ENCODE data around the gene CNNM2. TPM values are rescaled to one million over a fixed set of nuclear protein-coding genes. Genes with fewer than 3 reads are reported as not detected.

CNNM2 gene
- polyA plus RNA-seq, 3 donors, result 9.8 to 11.4 (median 11.1) TPM

DNA sequence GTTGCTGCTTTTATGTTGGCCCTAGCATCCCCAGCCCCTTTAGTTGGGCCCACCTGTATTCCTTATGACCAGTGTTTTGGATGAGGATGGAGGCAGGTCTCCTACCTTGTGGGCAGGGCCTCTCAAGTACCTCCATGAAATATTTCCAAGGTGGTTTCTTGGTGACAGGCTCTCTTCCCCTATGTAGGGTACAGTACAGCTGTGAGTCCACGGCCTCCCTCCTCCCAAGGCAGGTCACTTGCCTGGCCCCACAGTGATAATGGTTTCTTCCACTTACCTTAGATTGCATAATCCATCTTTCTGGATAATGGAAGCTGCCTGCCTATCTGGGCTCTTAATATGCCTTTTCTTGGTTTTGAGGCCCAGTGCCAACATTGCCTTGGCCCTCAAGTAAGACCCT, 164.6 kb downstream of the CNNM2 start:
- no peak for DNase-seq (ENCODE audit: extremely low read depth in 1 of 11, low read depth in 9 of 11, low spot score in 4 of 11)

DNA sequence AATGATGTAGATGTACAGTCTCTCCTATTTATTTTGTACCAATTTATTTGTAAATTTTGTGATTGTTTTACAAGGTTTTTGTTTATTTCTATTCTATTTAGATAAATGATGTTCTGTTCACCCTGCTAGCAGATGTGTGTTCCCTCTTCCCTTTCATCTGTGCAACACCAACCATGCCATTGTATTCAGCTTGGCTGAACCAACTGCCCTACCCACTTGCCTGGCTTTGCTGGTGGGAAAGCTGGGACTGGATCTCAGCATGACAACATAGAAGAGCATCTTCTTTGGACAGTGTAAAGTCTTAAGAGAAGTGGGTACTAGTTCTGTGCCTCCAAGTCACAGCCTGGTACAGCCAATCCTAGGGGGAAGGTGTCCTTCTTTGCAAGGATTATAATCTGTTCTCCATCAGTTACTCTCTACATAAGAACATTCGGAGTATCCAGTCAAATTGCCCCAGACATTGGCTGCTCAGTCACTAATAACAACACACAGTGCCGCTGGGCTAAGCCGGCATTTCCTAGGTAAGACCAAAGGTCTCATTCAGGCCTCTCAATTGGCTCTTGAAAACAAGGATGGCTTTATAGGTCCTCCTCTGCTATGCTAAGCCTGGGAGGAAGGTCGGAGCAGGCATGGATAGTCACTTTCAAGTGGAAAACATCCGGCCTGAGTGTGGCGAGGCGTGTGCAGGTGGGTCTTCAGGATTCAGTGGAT, 165.3 kb downstream of the CNNM2 start:
- DNase-seq (ENCODE audit: extremely low read depth in 1 of 11, low read depth in 9 of 11, low spot score in 4 of 11), result no peak

DNA sequence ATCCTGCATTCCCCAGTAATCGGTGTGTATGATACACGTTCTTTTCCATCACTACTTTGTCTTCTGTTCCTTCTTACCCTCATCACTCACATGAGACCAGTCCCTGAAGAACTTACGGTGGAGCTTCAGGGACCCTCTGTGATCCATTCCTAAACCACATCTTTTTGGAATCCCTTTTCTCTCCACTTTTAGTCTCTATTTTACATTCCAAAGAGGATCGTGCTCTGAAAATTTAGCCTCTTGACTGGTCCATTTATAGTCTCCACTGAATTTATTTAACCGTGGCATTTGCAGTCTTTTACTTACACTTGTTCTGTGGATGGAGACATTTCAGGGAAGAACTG, 165.9 kb downstream of the CNNM2 start:
- no peak for DNase-seq (ENCODE audit: extremely low read depth in 1 of 11, low read depth in 9 of 11, low spot score in 4 of 11)

DNA sequence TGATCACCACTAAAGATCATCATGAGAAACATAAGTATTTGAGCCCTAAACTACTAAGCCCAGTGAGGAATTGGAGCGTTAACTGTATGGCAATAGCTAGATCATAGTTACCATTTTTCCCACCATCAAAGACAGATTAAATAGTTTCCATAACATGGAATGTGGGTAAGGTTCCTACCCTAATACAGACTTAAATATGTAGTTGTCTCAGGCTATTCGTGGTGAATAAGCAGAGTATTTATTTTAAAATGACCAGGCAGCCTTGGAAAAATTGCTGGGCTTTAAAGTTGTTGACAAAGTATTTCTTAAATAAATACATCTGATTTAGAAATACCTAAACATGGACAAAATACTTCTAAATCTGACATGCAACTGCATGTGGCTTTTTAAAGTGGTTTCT, 168.2 kb downstream of the CNNM2 start:
- no peak for DNase-seq (ENCODE audit: extremely low read depth in 1 of 11, low read depth in 9 of 11, low spot score in 4 of 11)

DNA sequence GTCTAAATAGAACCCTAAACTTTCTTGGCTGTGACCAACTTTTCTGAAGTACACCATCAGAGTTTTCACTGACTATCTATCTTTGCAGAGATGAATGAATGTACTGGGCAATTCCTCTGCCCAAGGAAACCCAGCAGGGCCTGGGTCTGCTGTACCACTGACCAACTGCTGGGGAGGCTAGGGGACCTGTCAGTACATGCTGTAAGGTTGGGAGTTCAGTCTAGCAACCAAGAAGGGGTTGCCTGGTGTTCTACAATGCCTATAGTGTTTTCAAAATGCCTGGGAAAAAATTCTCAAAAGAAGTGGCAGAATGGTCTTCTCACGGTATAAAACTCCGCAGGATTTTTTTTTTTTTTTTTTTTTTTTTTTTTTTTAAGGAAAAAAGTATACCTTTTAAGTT, 168.7 kb downstream of the CNNM2 start:
- DNase-seq (ENCODE audit: extremely low read depth in 1 of 11, low read depth in 9 of 11, low spot score in 4 of 11), result no peak

DNA sequence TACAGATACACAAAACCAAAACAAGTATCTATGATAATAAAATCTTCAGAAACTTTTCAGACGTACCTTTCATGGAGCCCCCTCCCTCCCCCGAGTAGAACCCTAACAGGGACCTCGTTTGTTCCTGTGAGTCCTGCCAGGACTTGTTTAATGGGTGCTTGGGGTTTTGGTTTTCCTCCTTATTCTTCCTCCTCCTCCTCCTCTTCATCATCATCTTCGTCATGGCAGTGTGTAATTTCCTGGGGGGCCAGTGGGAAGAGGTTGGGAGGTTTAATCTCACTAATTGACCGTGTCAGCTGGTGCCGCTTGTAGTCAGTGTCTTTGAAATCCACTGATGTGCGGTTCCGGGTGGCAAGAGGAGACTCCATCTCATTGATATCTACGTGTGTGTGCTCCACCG, 171.4 kb downstream of the CNNM2 start:
- no peak for DNase-seq (ENCODE audit: extremely low read depth in 1 of 11, low read depth in 9 of 11, low spot score in 4 of 11)

DNA sequence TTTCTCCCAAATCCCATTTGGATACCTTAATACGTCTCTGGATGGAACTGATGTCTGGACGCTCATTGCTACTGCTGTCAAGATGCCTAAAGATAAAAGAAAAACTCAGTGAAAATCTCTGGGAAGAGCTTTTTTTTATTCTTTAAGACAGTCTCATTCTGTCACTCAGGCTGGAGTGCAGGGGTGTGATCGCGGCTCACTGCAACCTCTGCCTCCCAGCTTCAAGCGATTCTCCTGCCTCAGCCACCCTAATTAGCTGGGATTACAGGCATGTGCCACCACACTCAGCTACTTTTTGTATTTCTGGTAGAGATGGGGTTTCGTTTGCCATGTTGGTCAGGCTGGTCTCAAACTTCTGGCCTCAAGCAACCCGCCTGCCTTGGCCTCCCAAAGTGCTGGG, 172.8 kb downstream of the CNNM2 start:
- DNase-seq (ENCODE audit: extremely low read depth in 1 of 11, low read depth in 9 of 11, low spot score in 4 of 11), result no peak

DNA sequence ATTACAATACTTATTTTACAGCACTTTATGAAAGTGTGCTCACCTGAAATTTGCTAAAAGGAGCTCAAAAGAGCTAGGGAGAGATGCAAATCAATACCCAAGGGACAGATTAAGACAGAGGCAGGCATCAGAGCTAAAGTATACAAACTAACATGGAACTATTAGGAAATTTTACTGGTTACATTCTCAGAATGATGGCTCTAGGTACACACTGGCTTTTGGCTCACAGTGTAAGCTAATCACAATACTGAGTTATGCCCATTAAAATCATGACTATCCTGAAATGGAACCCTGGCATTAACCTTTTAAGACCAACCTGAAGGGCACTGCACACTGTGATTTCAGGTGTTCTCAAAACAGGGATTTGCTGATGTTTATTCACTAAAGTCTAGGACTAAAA, 176.9 kb downstream of the CNNM2 start:
- no peak for DNase-seq (ENCODE audit: extremely low read depth in 1 of 11, low read depth in 9 of 11, low spot score in 4 of 11)

DNA sequence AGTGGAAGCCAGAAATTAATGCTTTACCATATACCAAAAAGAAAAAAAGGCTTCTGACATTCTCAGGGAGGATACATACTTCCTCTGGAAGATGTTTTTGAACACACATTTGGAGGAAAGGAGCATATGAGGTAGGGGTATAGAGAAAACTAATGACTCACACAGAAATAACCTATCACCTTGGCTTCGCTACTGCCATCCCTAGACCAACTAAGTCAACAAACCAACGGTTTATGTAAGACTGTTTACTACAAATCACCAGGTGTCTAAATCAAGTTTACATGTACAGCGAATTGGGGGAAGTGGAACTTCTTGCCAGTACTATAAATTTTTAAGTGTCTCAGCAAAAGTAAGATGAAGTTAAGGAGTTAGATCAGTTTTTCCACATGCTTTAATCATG, 178.0 kb downstream of the CNNM2 start:
- DNase-seq (ENCODE audit: extremely low read depth in 1 of 11, low read depth in 9 of 11, low spot score in 4 of 11), result no peak

DNA sequence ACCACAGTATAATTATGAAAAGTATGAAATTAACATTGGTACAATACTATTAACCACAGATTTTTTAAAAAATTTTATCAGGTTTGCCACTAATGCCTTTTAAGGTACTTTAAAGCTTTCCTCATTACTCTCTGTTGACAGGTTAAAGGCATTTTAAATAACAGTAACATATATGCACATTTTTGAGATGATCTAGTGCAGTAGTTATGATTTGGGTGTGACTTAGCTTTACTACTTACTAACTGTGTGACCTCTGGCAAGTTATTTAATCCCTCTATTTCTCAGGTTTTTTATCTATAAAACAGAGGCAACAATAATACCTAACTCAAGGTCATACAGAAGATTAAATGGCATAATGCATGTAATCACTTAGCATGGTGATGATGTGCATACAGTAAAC, 180.1 kb downstream of the CNNM2 start:
- DNase-seq (ENCODE audit: extremely low read depth in 1 of 11, low read depth in 9 of 11, low spot score in 4 of 11), result no peak

DNA sequence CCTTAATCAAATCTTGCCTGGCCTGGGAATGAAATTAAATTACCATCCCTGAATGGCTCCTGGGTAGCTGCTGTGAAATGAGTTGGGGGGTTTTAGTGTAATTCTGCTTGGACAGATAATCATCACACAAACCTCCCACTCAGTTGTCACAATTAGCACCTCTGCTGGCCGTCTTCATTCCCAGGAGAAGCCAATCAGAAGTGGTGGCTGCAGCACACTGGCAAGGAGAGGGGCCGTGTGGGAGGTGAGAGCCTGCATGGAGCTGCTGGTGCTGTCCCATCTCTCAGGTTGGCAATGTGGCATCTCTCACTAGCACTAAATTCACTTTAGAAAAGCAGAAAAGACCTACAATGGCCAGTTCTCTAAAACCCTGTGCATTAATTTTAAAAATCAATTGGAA, 182.5 kb downstream of the CNNM2 start:
- no peak for DNase-seq (ENCODE audit: extremely low read depth in 1 of 11, low read depth in 9 of 11, low spot score in 4 of 11)

DNA sequence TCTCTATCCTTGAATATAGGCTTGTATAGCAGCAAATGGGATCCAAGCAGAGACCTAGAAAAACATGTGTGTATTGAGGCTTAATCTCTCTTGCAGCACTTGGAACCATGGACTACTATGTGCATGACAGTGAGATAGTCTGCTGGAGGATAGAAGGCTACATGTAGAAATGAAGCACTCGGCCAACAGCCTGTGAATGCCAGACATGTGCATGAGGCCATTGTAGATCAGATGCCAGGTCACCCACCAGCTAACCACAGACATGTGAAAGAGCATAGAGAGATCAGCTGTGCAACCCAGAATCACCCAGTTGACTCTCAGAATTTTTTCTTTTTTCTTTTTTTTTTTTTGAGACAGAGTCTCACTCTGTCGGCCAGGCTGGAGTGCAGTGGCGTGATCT, 184.1 kb downstream of the CNNM2 start:
- DNase-seq (ENCODE audit: extremely low read depth in 1 of 11, low read depth in 9 of 11, low spot score in 4 of 11), result no peak

DNA sequence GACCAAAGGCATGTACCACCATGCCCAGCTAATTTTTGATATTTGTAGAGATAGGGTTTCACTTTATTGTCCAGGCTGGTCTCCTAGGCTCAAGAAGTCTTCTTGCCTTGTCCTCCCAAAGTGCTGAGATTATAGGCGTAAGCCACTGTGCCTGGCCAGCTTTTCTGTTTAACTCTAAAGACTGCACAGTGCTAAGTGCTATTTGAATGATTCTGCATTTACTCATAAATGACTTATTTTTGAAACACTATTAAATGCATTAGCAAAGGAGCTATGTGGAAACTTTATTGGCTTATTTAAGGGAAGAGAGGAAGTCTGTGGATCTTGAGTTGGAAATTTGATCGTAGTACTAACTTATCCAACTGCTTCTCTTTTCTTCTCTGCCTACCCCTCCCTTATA, 185.9 kb downstream of the CNNM2 start:
- DNase-seq (ENCODE audit: extremely low read depth in 1 of 11, low read depth in 9 of 11, low spot score in 4 of 11), result no peak

DNA sequence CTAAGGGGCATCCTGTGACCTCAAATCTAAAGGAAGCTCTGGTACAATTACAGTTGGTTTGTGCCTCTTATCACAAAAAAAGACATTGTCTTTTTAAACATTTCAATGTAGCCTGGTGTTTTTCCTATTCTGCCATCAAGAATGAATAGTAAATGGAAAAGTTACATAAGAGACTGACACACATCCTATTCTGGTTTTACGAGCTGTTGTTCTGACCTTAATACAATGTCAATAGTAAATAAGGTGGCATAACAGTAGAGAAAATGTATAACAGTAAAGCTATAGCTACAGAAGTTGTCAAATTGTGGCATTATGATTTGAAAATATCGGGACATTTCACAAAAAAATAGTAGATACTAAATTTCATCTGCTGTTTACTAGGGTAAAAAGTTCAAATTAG, 186.6 kb downstream of the CNNM2 start:
- no peak for DNase-seq (ENCODE audit: extremely low read depth in 1 of 11, low read depth in 9 of 11, low spot score in 4 of 11)

DNA sequence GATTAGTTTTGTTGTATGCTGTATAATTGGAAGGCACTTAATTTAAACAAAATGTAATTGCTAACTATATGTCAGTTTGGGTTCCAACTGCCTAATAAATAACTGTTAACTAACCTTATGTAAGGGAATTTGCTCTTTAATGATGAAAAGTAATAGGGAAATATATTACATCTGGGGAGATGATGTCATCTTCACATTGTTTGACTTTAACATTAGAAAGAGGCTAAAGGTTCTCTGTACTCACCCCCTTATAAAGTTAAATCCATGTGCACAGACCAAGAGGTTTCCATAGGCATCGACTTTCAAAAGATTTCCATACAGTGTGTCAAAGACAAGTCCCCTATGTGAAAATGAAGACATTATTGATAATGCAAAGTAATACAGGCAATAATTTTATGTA, 187.4 kb downstream of the CNNM2 start:
- no peak for DNase-seq (ENCODE audit: extremely low read depth in 1 of 11, low read depth in 9 of 11, low spot score in 4 of 11)

DNA sequence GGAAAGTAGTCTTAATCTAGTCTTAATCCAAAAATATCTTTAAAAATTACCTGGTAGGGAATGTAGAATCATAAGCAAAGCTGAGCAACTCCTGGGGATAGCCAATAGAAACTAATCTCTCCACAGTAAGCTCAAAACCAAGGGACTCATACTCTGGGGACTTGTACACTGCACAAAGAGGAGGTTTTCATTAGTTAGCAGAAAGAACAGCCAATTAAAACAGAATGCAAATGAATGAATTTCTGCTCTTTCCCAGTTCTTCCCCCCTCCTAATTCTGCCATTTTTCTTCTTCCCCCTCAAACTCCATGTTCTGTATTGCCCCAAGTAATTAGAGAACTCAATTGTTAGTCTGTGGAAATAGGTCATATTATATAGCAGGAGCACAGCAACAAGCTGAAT, 188.4 kb downstream of the CNNM2 start:
- no peak for DNase-seq (ENCODE audit: extremely low read depth in 1 of 11, low read depth in 9 of 11, low spot score in 4 of 11)

DNA sequence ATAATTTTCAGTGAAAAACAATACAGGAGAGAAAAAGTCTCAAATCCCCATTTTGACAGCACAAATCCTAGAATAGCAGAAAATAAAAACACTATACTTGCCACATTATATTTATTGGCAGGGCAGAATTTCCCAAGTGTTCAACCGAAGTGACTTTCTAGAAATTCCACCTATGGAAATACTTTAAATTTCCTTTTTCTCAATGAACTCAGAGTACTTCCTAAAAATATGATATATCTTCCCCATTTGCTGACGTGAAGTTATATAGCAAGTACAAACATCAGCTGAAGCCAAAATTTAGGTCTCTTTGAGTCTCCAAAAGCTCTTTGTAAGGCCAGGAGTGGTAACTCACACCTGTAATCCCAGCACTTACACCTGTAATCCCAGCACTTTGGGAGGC, 191.7 kb downstream of the CNNM2 start:
- DNase-seq (ENCODE audit: extremely low read depth in 1 of 11, low read depth in 9 of 11, low spot score in 4 of 11), result no peak

DNA sequence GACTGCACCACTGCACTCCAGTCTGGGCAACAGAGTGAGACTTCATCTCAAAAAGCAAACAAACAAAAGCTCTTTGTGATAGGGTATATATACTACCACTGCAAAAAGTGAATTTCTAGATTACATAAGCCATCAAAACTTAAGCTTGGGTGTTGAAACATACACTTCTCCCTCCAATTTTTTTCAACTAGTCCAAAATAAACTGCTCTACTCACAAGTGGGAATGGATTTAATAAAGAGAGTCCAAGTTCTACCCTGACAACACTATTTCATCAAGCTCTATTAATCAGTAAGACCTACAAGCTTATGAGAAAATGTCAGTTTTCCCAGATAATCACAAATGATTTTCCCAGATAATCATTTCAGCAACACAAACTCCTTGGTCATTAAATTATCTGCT, 192.3 kb downstream of the CNNM2 start:
- no peak for DNase-seq (ENCODE audit: extremely low read depth in 1 of 11, low read depth in 9 of 11, low spot score in 4 of 11)

DNA sequence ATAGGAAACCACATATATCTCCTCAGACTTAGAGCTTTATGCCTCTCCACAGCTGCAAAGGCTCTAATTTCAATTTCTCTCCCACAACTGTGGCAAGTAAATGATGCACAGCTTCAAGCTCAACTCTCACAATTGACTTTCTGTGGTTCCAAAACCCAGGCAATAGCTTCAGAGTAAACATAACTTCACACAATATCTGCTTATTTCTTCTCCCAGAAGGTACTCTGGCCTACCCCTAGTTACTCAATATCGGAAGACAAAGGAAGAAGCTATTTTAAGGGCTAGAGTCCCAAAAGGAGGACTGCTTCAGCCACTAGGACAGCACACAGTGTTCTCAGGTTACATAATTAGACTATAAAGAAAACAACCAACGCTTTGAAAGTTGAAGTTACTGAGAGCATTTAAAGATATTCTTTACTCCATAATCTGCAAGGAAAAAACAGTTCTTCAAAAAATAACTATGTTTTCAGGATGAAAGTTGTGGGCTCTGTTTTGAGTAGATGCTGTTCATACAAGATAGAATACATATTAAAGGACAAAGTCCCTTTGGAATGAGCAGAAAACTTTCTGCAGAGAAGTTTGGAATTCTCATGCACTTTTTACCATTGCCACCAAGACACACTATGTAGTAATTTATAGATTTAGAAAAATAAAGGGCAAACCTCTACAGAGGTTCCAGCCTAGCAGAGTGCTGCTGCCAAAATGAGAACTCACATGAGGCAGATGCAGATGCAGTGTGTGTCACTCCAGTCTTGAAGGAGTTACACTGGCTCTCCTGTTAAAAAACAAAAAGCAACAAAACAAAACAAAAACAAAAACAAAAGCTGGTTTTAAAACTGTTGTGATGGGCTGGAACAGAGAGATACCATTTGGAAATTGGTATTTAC, 193.2 kb downstream of the CNNM2 start:
- DNase-seq (ENCODE audit: extremely low read depth in 1 of 11, low read depth in 9 of 11, low spot score in 4 of 11), result peak in 8 of 11 donors; percentile 12 to 34 (median 18)

DNA sequence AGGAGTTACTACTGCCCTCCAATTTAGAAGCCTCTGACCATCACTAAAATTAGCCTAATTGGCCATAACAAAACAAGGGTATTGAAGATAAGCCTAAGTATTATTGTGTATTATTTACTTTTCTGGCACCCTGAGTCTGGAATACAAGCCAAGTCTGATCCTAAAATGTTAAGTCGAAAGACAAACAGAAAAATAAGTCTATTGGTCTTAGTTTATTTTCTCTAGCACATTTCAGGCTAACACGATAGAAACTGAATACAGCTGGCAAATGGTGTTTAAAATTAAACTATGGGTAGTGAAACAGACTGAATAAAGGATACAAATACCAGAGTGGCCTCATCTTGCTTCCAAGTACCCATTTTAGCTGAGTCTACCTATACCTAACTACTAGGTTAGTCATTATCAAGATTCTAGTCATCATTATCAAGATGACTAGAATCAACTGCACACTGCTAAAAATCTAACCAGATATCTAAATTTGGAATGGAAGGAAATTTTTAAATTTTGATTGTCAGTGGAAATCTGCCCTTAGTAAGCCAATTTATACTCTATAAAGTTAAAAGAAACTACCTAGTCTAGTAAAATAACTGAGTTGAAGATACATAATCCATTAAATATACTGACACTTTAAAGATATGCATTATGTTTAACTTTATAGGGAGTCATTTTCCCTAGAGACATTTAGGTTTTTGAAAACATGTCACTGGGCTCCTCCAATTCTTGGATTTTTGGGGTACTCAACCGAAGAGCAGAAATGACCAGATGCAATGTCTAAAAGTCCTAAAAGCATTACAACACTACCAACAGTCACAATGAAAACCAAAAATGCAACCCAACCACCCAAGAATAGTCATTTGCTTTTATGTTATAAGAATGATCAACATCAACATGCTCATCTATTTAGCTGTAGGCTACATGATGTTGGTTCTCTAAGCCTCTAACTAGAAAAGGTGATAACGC, 194.1 kb downstream of the CNNM2 start:
- DNase-seq (ENCODE audit: extremely low read depth in 1 of 11, low read depth in 9 of 11, low spot score in 4 of 11), result no peak

Measured in renal cortex interstitium (tissue), 11 donors.